Kidney tubule cell (primary cell): ENCODE results near the gene CSNK2A1.
"Not testable (repeated sequence)": the region's sequence is repeated elsewhere in the genome, so short reads cannot be mapped to it uniquely, and the experiment has no call there.

Experiments
- DNase-seq: peaks from one replicate; pipeline ENCODE4 v3.0.0-alpha.2; 2018; ENCODE audit warnings: low spot score

The CSNK2A1 gene

DNA sequence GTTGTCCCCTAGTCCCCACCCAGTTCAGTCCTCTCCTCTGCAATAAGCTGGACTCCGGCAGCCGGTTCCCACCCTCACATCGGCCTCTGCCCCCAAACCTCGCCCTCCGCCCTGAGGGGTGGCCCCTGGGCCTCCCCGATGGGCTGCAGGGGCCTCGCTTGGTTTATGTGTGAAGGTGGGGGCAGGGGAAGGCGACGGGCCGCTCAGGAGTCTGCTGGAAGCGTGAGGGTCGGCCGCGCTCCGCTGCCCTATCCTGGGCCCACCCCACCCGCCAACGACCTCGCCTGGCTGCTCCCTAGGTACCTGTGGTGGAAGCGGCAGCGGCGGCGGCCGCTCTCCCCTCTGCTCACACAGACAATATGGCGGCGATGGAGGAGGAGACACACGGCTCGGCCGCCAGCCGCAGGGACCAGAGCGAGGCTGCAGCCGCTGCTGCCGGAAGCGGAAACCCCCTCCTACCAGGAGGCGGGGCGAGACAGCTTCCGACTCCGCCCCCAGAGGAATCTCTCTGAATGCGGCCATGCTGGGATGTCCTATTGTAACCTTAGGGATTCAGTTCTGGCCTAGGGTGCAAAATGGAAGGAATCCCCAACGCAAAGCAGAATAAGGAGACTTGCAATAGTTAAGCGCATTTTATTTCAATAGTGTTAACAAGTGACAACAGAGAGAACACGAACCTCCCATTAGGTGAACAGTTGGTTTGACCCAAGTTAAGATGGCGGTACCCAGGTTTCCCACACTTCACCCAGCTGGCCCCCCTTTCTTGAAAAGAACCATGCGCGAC is at the start of gene CSNK2A1:
Gene CSNK2A1 (minus strand): TSS at position 422 of the 784 bp plus-strand sequence. CDS start 35,239 bp downstream, outside the sequence.
- peak; percentile 96 for DNase-seq

DNA sequence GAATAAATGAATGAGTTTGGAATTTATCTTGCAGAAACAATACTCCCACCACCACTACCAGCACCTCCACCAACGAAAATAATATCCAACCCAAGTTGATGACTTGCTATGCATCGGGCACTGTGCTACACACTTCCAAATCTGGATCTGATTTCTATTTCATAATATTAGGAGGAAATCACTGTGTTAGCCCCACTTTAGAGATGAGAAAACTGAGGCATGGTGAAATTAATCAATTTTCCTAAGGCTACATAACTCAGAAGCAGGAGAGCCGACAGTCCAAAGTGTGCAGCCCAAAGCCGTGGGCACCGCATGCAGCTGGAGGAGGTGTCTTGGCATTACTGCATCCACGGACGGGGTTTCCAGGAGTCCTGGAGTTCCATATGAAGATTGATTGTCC is 48.9 kb upstream of the CSNK2A1 start:
- DNase-seq: no peak

DNA sequence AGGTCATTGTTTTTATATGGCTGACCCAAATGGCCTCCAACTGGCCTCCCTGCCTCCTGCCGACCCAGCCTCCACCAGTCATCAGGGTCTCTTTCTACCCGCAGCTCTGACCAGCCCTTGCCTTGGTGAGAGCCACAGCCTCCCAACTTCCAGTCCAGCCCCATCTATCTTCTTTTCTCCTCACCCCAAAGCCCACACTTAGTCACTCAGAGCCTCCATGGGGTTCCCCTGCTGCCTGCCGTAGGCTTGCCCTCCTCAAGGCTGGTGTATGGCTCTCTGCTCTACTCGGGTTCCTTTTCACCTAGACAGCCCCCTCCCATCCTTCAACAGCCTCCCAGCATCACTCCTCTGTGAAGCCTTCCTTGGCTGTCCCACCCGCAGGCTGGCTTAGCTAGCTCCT is 48.4 kb upstream of the CSNK2A1 start:
- DNase-seq: no peak

DNA sequence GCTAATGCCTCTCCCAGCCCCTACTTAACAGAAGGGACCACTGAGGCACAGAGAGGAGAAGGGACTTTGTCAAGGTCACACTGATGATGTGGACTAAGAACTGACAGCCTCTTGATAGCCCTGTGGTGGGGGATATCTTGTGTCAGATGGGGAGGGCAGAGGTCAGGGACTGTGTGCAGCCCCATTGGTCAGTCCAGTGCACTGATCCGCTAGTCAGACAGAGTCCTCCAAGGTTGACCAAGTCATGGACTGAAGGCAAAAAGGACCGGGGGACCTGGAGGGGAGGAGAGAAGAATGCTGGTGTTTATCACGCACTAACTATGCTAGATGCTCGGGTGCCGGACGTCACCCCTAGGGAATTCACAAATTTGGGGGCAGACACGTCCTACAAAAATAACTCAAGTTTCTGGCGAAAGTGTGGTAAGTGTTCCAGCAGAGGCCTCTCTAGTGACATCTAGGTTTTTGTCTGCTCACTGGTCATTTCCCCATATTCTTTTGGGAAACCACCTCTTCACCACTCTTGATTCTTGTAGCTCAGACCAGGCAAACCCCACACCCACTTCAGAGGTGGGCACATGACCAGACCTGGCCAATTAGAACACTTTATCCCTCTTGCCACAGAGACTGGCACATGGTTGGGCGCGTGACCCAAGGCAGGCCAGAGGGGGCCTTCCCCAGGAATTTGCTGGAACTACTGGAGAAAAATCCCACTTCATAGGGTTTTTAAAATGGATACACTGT is 45.5 kb upstream of the CSNK2A1 start:
- no peak for DNase-seq

DNA sequence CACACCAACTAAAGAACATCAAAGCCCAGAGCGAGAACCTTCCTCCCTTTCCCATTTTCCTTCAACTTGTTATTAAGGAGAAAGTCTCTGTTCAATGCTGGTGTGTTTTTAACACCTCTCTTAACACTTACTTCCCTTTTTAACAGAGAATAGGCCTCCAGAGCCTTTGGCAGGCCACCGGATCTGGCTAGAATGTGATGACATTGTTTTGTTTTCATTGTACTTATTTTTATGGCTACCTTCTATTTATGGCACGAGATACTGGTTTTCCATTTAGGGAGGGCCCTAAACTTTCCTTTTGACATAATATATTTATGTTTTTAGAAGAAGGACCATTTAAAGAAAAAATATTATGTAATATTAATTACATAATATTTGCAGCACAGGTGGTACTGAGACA is 44.9 kb upstream of the CSNK2A1 start:
- no peak for DNase-seq

DNA sequence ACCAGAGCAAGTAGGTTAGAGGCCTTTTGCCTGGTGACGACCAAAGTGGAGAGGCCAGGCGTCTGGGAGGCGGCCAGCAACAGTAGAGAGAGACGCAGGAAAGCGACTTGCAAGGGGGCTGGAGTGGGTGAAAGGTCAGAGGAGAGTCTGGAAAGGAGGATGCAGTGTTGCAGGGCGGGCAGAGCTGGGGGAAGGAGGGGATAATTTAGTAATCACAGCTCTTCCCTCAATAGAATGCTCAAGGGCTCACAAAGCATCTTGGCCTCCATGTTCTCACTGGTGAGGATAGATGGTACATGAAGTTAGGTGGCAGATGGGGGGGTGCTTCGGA is 41.3 kb upstream of the CSNK2A1 start:
- no peak for DNase-seq

DNA sequence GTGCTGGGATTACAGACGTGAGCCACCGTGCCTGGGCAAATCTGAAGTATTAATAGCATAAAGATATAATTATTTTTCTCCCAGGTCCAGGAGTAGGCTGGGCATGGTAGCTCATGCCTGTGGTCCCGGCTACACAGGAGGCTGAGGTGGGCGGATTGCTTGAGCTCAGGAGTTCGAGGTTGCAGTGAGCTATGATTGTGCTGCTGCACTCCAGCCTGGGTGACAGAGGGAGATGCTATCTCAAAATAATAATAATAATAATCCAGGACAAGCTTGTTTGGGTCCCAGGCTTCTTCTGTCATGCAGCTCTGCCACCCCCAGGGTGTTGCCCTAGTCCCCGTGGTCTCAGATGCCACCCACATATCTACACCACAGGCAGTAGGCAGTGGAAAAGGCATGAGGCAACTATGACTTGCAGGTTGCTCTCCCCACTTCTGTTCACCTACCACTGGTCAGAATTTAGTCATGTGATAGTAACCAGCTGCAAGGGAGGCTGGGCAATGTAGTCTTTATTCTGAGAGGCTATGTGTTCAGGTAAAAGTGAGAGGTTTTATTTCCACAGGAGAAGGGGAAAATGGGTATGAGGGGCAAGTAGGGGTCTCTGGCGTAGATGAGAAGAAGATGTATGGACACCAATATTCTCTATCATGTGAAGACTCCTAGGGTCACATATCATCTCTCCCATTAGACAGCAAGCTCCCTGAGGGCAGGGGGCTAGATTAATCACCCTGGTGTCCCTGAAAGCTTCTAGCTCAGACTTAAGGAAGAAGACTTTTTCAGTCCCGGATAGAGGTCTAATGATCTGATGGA is 40.8 kb upstream of the CSNK2A1 start:
- DNase-seq: no peak

DNA sequence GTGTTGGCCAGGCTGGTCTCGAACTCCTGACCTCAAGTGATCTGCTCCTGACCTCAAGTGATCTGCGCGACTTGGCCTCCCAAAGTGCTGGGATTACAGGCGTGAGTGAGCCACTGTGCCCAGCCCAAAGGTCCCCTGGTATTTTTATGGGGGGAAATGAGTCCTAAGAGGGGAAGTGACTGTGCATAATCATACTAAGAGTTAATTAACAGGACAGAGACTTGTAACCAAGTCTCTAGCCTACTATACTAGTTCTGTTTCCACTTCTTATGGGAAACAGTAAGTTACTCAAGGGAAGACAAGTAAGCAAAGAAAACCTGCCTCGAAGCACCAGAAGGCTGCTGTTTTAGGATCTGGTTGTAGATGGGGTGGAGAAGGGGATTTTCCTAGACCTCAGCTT is 38.6 kb upstream of the CSNK2A1 start:
- no peak for DNase-seq

DNA sequence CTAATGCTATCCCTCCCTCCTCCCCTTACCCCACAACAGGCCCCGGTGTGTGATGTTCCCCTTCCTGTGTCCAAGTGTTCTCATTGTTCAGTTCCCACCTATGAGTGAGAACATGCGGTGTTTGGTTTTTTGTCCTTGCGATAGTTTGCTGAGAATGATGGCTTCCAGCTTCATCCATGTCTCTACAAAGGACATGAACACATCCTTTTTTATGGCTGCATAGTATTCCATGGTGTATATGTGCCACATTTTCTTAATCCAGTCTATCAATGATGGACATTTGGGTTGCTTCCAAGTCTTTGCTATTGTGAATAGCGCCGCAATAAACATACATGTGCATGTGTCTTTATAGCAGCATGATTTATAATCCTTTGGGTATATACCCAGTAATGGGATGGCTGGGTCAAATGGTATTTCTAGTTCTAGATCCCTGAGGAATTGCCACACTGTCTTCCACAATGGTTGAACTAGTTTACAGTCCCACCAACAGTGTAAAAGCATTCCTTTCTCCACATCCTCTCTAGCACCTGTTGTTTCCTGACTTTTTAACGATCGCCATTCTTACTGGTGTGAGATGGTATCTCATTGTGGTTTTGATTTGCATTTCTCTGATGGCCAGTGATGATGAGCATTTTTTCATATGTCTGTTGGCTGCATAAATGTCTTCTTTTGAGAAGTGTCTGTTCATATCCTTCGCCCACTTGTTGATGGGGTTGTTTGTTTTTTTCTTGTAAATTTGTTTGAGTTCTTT is 35.5 kb upstream of the CSNK2A1 start:
- not testable (repeated sequence) for DNase-seq

DNA sequence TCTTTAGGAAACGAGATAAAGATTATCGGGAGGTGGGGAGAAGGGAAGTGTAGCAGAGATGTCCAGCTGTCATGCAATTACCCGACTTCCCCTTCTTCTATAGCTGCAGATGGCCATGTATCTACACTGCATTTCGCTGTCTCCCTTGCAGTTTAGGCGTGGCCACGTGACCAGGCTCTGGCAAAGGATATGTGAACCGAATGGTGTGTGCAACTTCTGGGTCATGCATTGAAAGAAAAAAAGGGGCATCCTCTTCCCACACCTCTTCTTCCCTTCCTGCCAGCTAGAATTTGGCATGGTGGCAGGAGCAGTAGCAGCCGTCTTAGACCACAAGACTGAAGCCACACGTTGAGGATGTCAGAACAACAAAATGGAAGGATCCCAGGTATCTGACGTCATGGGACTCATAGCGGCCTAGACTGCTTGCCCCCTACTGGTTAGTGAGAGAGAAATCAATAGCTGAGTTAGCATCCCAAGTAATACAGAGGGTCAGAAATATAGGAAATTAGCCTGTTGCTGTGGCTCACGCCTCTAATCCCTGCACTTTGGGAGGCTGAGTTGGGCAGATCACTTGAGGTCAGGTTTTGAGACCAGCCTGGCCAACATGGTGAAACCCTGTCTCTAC is 33.7 kb upstream of the CSNK2A1 start:
- no peak for DNase-seq

DNA sequence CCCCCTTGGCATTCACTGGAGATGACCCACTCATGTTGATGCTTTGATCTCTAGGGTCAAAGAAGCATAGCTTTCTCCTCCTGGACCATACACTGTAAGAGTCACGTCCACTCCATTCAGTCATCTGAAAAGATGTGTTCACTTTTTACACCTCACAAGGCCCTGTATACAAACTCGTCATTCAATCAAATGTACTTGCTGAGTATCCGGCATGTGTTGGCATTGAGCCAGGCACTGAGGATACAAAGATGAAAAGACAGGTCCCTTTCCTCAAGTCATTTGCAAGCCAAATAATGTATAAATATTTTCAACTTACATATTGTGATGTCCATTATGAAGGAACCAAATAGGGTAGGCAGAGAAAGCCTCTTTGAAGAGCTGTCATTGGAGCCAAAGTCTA is 32.6 kb upstream of the CSNK2A1 start:
- DNase-seq: no peak

DNA sequence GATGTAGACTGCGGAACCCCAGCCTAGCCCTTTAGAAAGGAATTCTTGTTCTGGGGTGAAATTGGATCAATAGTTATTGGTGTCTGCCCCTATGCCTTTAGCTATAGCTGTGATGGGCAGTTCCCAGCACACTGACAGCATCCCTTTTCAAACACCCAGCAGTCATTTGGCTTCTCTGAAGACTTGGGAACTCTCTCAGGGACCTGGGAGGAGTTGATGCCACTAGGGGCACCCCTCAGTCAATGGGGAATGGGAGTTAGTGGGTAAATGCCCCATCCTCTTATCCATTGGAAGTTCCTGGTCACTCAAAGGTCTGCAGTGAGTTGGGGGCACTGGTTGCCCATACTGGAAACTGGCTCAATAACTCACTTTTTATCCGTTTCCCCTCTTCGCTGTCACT is 31.6 kb upstream of the CSNK2A1 start:
- no peak for DNase-seq

DNA sequence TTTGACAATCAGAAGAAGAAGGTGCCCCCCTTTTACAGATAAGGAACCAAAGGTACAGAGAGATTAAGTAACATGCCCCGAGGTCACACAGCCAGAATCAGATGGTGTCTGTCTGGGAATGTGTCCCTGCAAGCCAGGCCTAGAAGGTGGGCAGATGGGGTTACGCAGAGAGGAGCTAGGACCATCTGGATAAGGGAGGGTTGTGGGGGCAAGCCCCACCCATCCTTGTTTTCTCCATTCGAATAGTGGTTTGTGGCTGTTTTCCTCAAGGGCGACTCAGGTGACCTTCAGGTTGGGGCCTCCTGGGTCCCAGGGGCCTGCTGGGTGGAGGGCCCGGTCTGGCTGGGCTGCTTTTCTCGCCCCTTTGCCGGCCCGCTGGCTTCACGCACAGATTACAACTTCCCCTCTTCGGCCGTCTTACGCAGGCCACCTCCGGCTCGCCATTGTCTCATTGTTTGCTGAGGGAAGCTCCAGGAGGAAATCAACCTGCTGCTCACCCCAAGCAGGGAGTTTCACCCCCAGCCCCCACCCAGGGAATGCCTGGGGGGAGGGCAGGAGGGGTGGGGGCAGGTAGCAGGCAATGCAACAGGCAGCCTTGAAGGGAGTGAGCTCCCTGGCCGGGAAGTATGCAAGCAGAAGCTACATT is 30.8 kb upstream of the CSNK2A1 start:
- no peak for DNase-seq

DNA sequence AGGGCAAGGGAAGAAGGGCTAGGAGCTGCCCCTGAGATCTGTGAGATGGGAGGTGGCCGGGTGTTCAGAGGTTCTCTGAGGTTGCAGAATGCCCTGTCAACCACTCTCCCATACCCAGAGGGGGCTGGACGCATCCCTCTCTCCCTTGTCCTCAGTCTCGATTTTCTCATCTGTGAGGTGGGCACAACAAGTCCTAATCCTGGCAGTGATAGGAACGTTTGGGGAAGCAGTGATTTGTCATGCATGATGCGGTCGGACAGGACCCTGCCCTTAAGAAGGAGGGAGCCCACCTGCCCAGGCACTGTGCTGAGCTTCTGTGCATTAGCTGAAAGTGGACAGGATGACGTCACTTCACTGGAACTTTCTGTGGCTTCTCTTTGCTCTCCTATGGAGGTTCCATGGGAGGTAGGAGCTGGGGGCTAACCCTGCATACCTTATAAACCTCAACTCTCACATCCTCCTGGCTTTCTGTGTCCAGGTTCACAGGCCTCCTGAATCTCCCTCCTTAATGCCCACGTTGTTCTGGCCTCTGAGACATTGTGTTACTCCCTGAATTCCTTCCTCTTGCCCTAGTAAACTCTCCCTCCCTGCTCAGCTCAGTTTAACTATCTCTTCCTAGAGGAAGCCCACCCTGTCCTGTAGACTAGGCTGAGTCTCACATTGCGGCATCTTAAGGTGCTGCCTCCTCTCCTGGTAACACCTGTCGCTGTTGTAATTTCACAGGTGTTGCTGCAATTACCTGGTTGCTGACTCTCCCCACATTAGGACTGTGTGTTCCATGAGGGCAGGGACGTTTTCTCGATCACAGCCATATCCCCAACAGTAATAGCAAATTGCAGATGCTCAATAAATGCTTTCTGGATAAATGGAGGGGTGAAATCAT is 30.1 kb upstream of the CSNK2A1 start:
- DNase-seq: peak; percentile 28

DNA sequence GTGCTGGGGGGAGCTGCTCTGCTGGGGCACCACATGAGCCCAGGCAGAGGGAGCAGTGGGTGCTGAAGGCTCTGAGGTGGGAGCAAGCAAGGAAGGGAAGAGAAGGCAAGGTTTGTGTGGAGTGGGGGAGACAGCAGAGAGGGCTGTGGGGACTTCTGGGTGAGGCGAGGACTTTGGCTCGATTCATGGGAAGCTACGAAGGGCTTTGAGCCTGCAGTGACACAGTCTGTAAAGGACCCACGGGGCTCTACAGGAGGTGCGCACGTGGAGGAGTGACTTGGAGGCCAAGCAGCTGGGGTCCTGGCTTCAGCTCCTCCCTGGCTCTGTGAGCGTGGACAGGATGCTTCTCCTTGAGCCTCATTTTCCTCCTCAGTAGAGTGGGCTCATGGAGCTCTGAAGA is 29.1 kb upstream of the CSNK2A1 start:
- DNase-seq: no peak

DNA sequence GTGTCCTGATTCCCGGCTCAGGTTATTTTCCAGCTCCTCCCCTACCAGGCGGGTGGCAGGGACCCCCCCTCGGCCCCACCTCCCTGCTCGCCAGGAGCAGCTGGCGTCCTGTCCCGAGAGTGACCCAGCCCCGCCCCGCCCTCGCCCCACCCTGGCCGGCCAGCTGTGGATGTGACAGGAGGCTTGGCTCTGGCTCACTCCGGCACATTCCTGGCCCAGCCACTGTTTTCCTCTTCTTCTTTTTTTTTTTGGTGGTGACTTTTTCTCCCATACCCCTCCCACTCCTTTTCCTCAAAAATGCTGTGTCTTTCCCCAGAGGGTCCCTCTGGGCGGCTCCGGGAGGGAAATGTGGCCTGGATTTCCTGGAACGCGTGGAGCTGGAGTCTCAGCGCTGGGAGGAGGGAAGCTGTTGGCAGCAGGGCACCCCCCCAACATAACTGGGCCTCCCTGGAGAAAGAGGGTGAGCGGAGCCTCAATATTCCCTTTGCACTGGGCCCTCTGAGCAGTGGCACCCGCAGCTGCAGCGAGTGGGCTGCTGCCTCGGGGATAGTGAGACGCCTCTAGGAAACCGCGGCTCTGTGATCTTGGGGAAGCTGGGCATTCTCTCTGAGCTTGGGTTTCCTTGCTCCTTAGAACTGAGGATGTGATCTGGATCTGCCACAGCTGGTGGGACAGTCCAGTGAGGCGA is 28.3 kb upstream of the CSNK2A1 start:
- DNase-seq: no peak

DNA sequence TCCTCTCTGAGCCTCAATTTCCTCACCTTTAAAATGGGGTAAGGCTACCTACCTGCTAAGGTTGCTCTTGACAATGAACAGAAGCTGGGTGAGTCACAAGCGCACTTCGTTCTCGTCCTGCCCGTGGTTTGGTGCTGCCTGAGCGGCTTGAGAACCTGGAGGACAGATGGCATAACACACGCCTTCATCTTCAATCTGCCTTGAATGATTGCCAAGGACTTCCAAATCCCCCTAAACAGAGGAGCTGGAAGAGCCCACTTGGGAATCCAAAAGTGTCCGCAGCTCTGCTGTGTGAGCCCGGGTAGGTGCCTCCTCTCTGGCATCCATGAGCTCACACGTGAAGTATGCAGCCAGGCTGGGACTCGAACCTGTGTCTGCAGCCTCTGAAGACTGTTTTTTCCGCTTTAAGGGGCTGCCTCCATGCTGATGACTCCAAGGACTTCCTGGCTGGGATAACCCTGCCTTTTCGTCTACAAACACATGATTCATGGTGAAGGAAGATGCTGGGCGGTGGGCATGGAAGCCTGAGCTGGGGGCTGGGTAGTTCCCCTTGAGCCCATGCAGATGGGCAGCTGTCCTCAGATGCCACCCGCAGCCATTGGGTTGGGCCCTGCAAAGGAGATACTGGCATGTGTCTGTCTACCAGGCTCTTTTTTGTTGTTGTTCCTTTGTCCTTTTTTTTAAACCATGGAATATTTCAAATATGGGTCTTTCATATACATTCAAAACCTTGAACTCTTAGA is 25.3 kb upstream of the CSNK2A1 start:
- no peak for DNase-seq

DNA sequence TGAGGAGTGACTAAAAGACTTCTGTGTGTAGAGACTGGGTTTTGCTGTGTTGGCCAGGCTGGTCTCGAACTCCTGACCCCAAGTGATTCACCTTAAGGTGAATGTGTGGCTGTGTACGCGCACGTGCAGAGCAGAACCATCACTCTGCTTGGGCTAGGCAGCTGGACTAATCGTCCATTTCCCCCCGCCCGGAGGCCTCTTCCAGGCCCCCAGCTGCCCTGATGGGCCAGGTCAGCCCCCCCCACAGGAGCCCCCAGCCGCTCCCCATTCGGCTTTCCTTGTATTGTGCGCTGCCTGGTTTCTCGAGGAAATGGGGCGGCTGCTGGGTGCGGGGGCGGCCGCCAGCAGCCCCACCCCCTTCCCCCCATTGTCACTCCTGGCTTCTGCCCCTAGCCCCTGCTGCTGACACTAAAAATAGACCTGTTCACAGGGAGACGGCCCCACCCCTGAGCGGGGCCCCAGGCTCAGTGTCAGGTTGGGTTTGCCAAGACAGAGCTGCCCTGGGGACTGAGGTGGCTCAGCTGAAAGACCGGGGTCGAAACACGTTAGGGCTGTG is 24.6 kb upstream of the CSNK2A1 start:
- DNase-seq: peak; percentile 48
